ENCODE data around the gene TRIM2.

TRIM2 gene

GRCh38 chr4:153224474-153224873 is 20.2 kb downstream of the TRIM2 start:
- Histone ChIP-seq H3K4me3 (peak overlapping the region in 1 of 2 donors; percentile 69), H3K27ac (no peak overlapping the region), H3K27me3 (no peaks in the 10 kb centered on the region), H3K9me3 (no peaks in the 10 kb centered on the region), H3K36me3 (no peaks in the 10 kb centered on the region), H3K4me1 (peaks cover 0 to 20% (median 4%) of the 10 kb centered on the region in 4 donors)
- intact Hi-C loops (cut with DNase I; ENCODE audit: low total_unique reads): loop anchor here (10.0 kb wide), 2 partner anchors 80 to 350 kb away; no protein-coding TSS in a partner anchor
- DNase-seq: no peak
- no peak for TF ChIP-seq CTCF (IDR thresholded peaks at IDR 0.05)

- intact Hi-C loops (cut with DNase I; ENCODE audit: low total_unique reads): loop anchor here (10.0 kb wide), 2 partner anchors 83 to 347 kb away; no protein-coding TSS in a partner anchor
- Histone ChIP-seq H3K4me1 (peaks cover 0 to 20% (median 4%) of the 10 kb centered on the region in 4 donors), H3K4me3 (no peak overlapping the region)
These were observed 23.3 kb downstream of the TRIM2 start for GRCh38 chr4:153227469-153228075.

GRCh38 chr4:153228512-153229140 is 24.4 kb downstream of the TRIM2 start:
- DNase-seq: no peak
- no peak for TF ChIP-seq CTCF (IDR thresholded peaks at IDR 0.05)
- Histone ChIP-seq H3K9me3 (no peaks in the 10 kb centered on the region), H3K27me3 (no peaks in the 10 kb centered on the region), H3K4me3 (no peak overlapping the region), H3K4me1 (peaks cover 0 to 28% (median 11%) of the 10 kb centered on the region in 4 donors), H3K27ac (no peak overlapping the region), H3K36me3 (no peaks in the 10 kb centered on the region)
- intact Hi-C loops (cut with DNase I; ENCODE audit: low total_unique reads): loop anchor here (10.0 kb wide), 2 partner anchors 84 to 346 kb away; no protein-coding TSS in a partner anchor

More at GRCh38 chr4:153227469-153228075, 23.3 kb downstream of the TRIM2 start:
- no peak for TF ChIP-seq CTCF (IDR thresholded peaks at IDR 0.05)
- no peaks in the 10 kb centered on the region for H3K36me3 ChIP-seq
- H3K27ac ChIP-seq: no peak overlapping the region
- H3K9me3 ChIP-seq: no peaks in the 10 kb centered on the region
- DNase-seq: no peak
- no peaks in the 10 kb centered on the region for H3K27me3 ChIP-seq

GRCh38 chr4:153229545-153229944 is 25.3 kb downstream of the TRIM2 start:
- no peak for DNase-seq
- H3K4me3 ChIP-seq: no peak overlapping the region
- H3K9me3 ChIP-seq: no peaks in the 10 kb centered on the region
- no peaks in the 10 kb centered on the region for H3K27me3 ChIP-seq
- H3K4me1 ChIP-seq: peaks cover 0 to 26% (median 16%) of the 10 kb centered on the region in 4 donors
- intact Hi-C loops (cut with DNase I; ENCODE audit: low total_unique reads): loop anchor here (10.0 kb wide), 2 partner anchors 85 to 345 kb away; no protein-coding TSS in a partner anchor
- no peak overlapping the region for H3K27ac ChIP-seq
- no peak for TF ChIP-seq CTCF (IDR thresholded peaks at IDR 0.05)
- no peaks in the 10 kb centered on the region for H3K36me3 ChIP-seq

GRCh38 chr4:153232768-153233167 is 28.5 kb downstream of the TRIM2 start:
- H3K27ac ChIP-seq: no peak overlapping the region
- no peaks in the 10 kb centered on the region for H3K36me3 ChIP-seq
- TF ChIP-seq CTCF (IDR thresholded peaks at IDR 0.05): no peak
- no peaks in the 10 kb centered on the region for H3K27me3 ChIP-seq
- no peak for DNase-seq
- peaks cover 0 to 26% (median 18%) of the 10 kb centered on the region in 4 donors for H3K4me1 ChIP-seq
- intact Hi-C loops (cut with DNase I; ENCODE audit: low total_unique reads): no loop called here
- H3K9me3 ChIP-seq: no peaks in the 10 kb centered on the region
- no peak overlapping the region for H3K4me3 ChIP-seq

Measured in tibial artery (tissue), 4 donors.